Neural cell (in vitro differentiated cells): ENCODE data around the gene COL28A1.

Experiments
- EP300 ChIP-seq: fragments of 450-650 bp; conservative IDR thresholded peaks from 2 replicates; pipeline ENCODE4 v1.6.1; 2014; ENCODE audit warnings: antibody characterized with exemption, mild to moderate bottlenecking, moderate library complexity; ENCODE audit not compliant: poor library complexity, severe bottlenecking
- EZH2 ChIP-seq: fragments of 200-600, 300-800 bp; shearing (Covaris generic), sonication (generic); IDR thresholded peaks from 2 replicates; pipeline ENCODE4 v1.6.1; 2014; ENCODE audit warnings: antibody characterized with exemption, low read length, borderline replicate concordance, mild to moderate bottlenecking; ENCODE audit not compliant: insufficient read depth, poor library complexity, severe bottlenecking
- MXI1 ChIP-seq: fragments of 450-650 bp; conservative IDR thresholded peaks from 2 replicates; pipeline ENCODE4 v1.6.1; 2014; ENCODE audit warnings: antibody characterized with exemption, mild to moderate bottlenecking; ENCODE audit not compliant: poor library complexity, severe bottlenecking
- POLR2AphosphoS5 ChIP-seq: IDR thresholded peaks from 2 replicates; pipeline ENCODE4 v1.6.1; 2012
- RAD21 ChIP-seq: fragments of 450-650 bp; conservative IDR thresholded peaks from 2 replicates; pipeline ENCODE4 v1.6.1; 2014; ENCODE audit warnings: antibody characterized with exemption, mild to moderate bottlenecking, moderate library complexity
- SMC3 ChIP-seq: fragments of 450-650 bp; conservative IDR thresholded peaks from 2 replicates; pipeline ENCODE4 v1.6.1; 2014; ENCODE audit warnings: antibody characterized with exemption, mild to moderate bottlenecking, moderate library complexity; ENCODE audit not compliant: poor library complexity
- TAF1 ChIP-seq: IDR thresholded peaks from 2 replicates; pipeline ENCODE4 v1.6.1; 2012; ENCODE audit warnings: low read depth
- TF ChIP-seq, protein P1 (sequence below): fragments of 450-650 bp; IDR thresholded peaks from 2 replicates; pipeline ENCODE4 v1.5.1; 2014; ENCODE audit warnings: antibody characterized with exemption, mild to moderate bottlenecking, moderate library complexity; ENCODE audit not compliant: poor library complexity, severe bottlenecking
- TF ChIP-seq, protein P2 (sequence below): IDR thresholded peaks from 2 replicates; pipeline ENCODE4 v1.6.1; 2012; ENCODE audit warnings: borderline replicate concordance

DNA sequence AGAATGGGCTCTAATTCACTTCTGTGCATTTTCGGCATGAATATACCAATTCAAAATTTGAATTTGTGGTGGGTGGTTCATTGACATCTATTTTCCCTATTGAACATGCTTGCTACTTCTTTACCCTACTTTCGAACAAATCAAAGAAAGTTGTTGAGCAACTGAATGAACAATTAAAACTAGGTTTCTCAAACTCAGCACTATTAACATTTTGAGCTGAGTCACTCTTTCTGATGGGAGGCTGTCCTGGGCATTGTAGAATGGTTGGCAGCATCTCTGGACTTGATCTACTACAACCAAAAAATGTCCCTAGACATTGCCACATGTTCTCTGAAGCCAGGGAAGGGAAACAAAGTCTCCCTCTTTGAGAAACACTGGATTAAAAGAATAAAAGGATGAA lies 116.7 kb downstream of the COL28A1 start:
- TF ChIP-seq TAF1, result no peak
- TF ChIP-seq, protein P1, sequence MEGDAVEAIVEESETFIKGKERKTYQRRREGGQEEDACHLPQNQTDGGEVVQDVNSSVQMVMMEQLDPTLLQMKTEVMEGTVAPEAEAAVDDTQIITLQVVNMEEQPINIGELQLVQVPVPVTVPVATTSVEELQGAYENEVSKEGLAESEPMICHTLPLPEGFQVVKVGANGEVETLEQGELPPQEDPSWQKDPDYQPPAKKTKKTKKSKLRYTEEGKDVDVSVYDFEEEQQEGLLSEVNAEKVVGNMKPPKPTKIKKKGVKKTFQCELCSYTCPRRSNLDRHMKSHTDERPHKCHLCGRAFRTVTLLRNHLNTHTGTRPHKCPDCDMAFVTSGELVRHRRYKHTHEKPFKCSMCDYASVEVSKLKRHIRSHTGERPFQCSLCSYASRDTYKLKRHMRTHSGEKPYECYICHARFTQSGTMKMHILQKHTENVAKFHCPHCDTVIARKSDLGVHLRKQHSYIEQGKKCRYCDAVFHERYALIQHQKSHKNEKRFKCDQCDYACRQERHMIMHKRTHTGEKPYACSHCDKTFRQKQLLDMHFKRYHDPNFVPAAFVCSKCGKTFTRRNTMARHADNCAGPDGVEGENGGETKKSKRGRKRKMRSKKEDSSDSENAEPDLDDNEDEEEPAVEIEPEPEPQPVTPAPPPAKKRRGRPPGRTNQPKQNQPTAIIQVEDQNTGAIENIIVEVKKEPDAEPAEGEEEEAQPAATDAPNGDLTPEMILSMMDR, result no peak
- TF ChIP-seq, protein P2, sequence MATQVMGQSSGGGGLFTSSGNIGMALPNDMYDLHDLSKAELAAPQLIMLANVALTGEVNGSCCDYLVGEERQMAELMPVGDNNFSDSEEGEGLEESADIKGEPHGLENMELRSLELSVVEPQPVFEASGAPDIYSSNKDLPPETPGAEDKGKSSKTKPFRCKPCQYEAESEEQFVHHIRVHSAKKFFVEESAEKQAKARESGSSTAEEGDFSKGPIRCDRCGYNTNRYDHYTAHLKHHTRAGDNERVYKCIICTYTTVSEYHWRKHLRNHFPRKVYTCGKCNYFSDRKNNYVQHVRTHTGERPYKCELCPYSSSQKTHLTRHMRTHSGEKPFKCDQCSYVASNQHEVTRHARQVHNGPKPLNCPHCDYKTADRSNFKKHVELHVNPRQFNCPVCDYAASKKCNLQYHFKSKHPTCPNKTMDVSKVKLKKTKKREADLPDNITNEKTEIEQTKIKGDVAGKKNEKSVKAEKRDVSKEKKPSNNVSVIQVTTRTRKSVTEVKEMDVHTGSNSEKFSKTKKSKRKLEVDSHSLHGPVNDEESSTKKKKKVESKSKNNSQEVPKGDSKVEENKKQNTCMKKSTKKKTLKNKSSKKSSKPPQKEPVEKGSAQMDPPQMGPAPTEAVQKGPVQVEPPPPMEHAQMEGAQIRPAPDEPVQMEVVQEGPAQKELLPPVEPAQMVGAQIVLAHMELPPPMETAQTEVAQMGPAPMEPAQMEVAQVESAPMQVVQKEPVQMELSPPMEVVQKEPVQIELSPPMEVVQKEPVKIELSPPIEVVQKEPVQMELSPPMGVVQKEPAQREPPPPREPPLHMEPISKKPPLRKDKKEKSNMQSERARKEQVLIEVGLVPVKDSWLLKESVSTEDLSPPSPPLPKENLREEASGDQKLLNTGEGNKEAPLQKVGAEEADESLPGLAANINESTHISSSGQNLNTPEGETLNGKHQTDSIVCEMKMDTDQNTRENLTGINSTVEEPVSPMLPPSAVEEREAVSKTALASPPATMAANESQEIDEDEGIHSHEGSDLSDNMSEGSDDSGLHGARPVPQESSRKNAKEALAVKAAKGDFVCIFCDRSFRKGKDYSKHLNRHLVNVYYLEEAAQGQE, result no peak
- no peak for TF ChIP-seq EP300
- no peak for TF ChIP-seq POLR2AphosphoS5
- no peak for TF ChIP-seq EZH2
- TF ChIP-seq MXI1, result no peak
- no peak for TF ChIP-seq RAD21
- no peak for TF ChIP-seq SMC3
